GM23338 (cell line): ENCODE data around the gene BCAR3.

Source experiments
- CTCF ChIP-seq, 2 experiments: fragments of 200-600 bp in 1 of 2; sonication (generic) in 1 of 2; conservative IDR thresholded peaks; 2 replicates each; pipeline versions ENCODE4 v1.5.1 to v1.6.1; 2016 to 2017; ENCODE audit warnings: antibody characterized with exemption in 2 of 2, low read depth in 2 of 2, mild to moderate bottlenecking in 2 of 2, moderate library complexity in 1 of 2
- EZH2 ChIP-seq: fragments of 200-600 bp; sonication (generic); IDR thresholded peaks from one replicate; pipeline ENCODE4 v1.8.0; 2017; ENCODE audit warnings: antibody characterized with exemption, mild to moderate bottlenecking, low read depth; ENCODE audit not compliant: unreplicated experiment

- no peak for TF ChIP-seq CTCF (conservative IDR thresholded peaks at IDR 0.05; ENCODE audit: low read depth in 2 of 2)
- no peak for TF ChIP-seq EZH2
These were observed 34.0 kb upstream of the BCAR3 start for GRCh38 chr1:93715529-93716126.
